GM12878 (cell line): Measurements from ENCODE around the gene ACTN3. TPM values are rescaled to one million over a fixed set of nuclear protein-coding genes. Genes with fewer than 3 reads are reported as not detected.

Source experiments
- ATAC-seq: fragments of 200-7000 bp; cut with Tn5 transposase; 3 replicates; pipeline ENCODE4 v1.9.1; 2020; ENCODE audit warnings: mild to moderate bottlenecking, moderate library complexity
- BruUV-seq: library from RNA; stranded (reverse); fragments of 400-500 nt; replicated peaks from 2 replicates; lab custom pipeline; 2021; lab: Mats Ljungman, UMichigan
- CTCF ChIA-PET: fragments of 300-600 bp; sonication (Branson Sonifier 250); formaldehyde crosslinking; extraction: SDS; loops from one replicate; lab custom pipeline; 2021; ENCODE audit warnings: inconsistent platforms; lab: Yijun Ruan, JAX
- POLR2A ChIA-PET: fragments of 350-600 bp; formaldehyde crosslinking; extraction: SDS; loops from one replicate; lab custom pipeline; 2021; ENCODE audit warnings: inconsistent platforms; lab: Charles Lee
- RAD21 ChIA-PET: fragments of 300-600 bp; sonication (Branson Sonifier 250); formaldehyde crosslinking; loops from one replicate; lab custom pipeline; 2023; ENCODE audit warnings: antibody characterized with exemption; ENCODE audit not compliant: unreplicated experiment; lab: Charles Lee
- SMC1A ChIA-PET: fragments of 300-600 bp; sonication (Branson Sonifier 250); formaldehyde crosslinking; loops from one replicate; lab custom pipeline; 2023; ENCODE audit not compliant: unreplicated experiment, uncharacterized antibody; lab: Charles Lee
- DNase-seq: peaks from one replicate; pipeline ENCODE4 v3.0.0-alpha.2; 2011; ENCODE audit warnings: low read depth, low spot score
- FAIRE-seq: peaks from 3 replicates; lab custom pipeline; 2011; peaks lifted over from hg19 to GRCh38; lab: Jason Lieb, UNC
- H2AFZ ChIP-seq: 2 replicates; pipeline ENCODE4 v1.6.0; 2011; ENCODE audit warnings: low read depth, low read length, control low read depth; ENCODE audit not compliant: control insufficient read depth
- H3K27ac ChIP-seq: 2 replicates; pipeline ENCODE4 v1.5.1; 2011; ENCODE audit warnings: control low read depth; ENCODE audit not compliant: control insufficient read depth, insufficient read depth
- H3K27me3 ChIP-seq, 2 experiments: replicated peaks in 1 of 2; 2 replicates each; pipeline versions ENCODE4 v1.6.0 to v1.6.1; 2011; ENCODE audit warnings: low read length in 1 of 2; ENCODE audit not compliant: control insufficient read depth in 2 of 2, insufficient read depth in 2 of 2
- H3K36me3 ChIP-seq, 2 experiments: 2 replicates each; pipeline ENCODE4 v1.5.1; 2011; ENCODE audit warnings: low read length in 1 of 2; ENCODE audit not compliant: control insufficient read depth in 2 of 2, insufficient read depth in 2 of 2
- H3K4me1 ChIP-seq: 2 replicates; pipeline ENCODE4 v1.6.1; 2011; ENCODE audit warnings: mild to moderate bottlenecking, low read length, moderate library complexity, mixed read lengths; ENCODE audit not compliant: control insufficient read depth, insufficient read depth
- H3K4me2 ChIP-seq: 2 replicates; pipeline ENCODE4 v1.6.0; 2011; ENCODE audit warnings: control low read depth; ENCODE audit not compliant: control insufficient read depth, insufficient read depth
- H3K4me3 ChIP-seq: fragments of 200-600 bp; sonication (generic); 2 replicates; pipeline ENCODE4 v1.5.1; 2016
- H3K79me2 ChIP-seq: 2 replicates; pipeline ENCODE4 v1.6.0; 2011; ENCODE audit warnings: low read length; ENCODE audit not compliant: control insufficient read depth, insufficient read depth
- H3K9ac ChIP-seq: 2 replicates; pipeline ENCODE4 v1.8.0; 2011; ENCODE audit warnings: low read length, control low read depth, mixed read lengths; ENCODE audit not compliant: control insufficient read depth, insufficient read depth
- H3K9me3 ChIP-seq: replicated peaks from 3 replicates; pipeline ENCODE4 v1.5.1; 2011; ENCODE audit warnings: mild to moderate bottlenecking, low read length; ENCODE audit not compliant: control insufficient read depth, insufficient read depth
- H4K20me1 ChIP-seq: 2 replicates; pipeline ENCODE4 v1.6.0; 2011; ENCODE audit not compliant: control insufficient read depth, insufficient read depth
- ETV6 ChIP-seq, 2 experiments: fragments of 450-650 bp in 1 of 2; IDR thresholded peaks in 1 of 2; conservative IDR thresholded peaks in 1 of 2; 2 replicates each; pipeline ENCODE4 v1.6.1; 2014; ENCODE audit warnings: antibody characterized with exemption in 1 of 2, borderline replicate concordance in 1 of 2, low read depth in 1 of 2, mild to moderate bottlenecking in 1 of 2, moderate library complexity in 1 of 2
- EZH2 ChIP-seq: IDR thresholded peaks from 2 replicates; pipeline ENCODE4 v1.6.1; 2012; ENCODE audit warnings: low read depth, mild to moderate bottlenecking, control low read depth, inconsistent platforms, low read length, borderline replicate concordance; ENCODE audit not compliant: control insufficient read depth
- KAT2A ChIP-seq: conservative IDR thresholded peaks from 2 replicates; pipeline ENCODE4 v1.6.1; 2011; ENCODE audit warnings: low read depth, low read length; ENCODE audit not compliant: control insufficient read depth
- LARP7 ChIP-seq: fragments of 450-650 bp; IDR thresholded peaks from 2 replicates; pipeline ENCODE4 v1.6.1; 2017; ENCODE audit warnings: mild to moderate bottlenecking
- MEF2A ChIP-seq: IDR thresholded peaks from 2 replicates; pipeline ENCODE4 v1.6.1; 2011; ENCODE audit warnings: low read depth, mild to moderate bottlenecking, low read length, moderate library complexity; ENCODE audit not compliant: insufficient read depth
- MTA2 ChIP-seq: fragments of 450-650 bp; IDR thresholded peaks from 2 replicates; pipeline ENCODE4 v1.6.1; 2016; ENCODE audit warnings: low read depth, mild to moderate bottlenecking, moderate library complexity
- NR2F1 ChIP-seq: fragments of 450-650 bp; conservative IDR thresholded peaks from 2 replicates; pipeline ENCODE4 v1.6.1; 2017; ENCODE audit warnings: mild to moderate bottlenecking
- TAF1 ChIP-seq: IDR thresholded peaks from 2 replicates; pipeline ENCODE4 v1.6.1; 2011; ENCODE audit warnings: mild to moderate bottlenecking, low read depth, low read length, borderline replicate concordance
- TARDBP ChIP-seq: IDR thresholded peaks from 2 replicates; pipeline ENCODE4 v1.6.1; 2016; ENCODE audit warnings: borderline replicate concordance
- TBL1XR1 ChIP-seq: IDR thresholded peaks from 2 replicates; pipeline ENCODE4 v1.6.1; 2012; ENCODE audit warnings: low read depth, low read length, improper control_type of control experiment
- ZNF384 ChIP-seq: IDR thresholded peaks from 2 replicates; pipeline ENCODE4 v1.6.1; 2012; ENCODE audit warnings: low read depth, mild to moderate bottlenecking, low read length, improper control_type of control experiment, borderline replicate concordance
- WGBS: methylation state at CpG from one replicate; pipeline ENCODE4 v1.1.6; 2016; ENCODE audit warnings: low lambda C conversion rate; ENCODE audit not compliant: insufficient replicate concordance, insufficient coverage; ENCODE audit errors: missing lambda C conversion rate; 5-methylcytosine and 5-hydroxymethylcytosine counted together
- in situ Hi-C: fragments of 300-500 bp; cut with MboI; formaldehyde crosslinking; loops from 9 replicates; pipeline ENCODE4 v1.14.3; 2018; ENCODE audit warnings: mixed read lengths
- intact Hi-C: fragments of 100-400 bp; cut with micrococcal nuclease; formaldehyde crosslinking; loops from one replicate; pipeline ENCODE4 v1.14.2; 2022; ENCODE audit not compliant: unreplicated experiment
- polyA plus RNA-seq, 11 experiments: library from polyadenylated mRNA; depleted of rRNA in 4 of 11; unstranded in 6 of 11; stranded (reverse) in 5 of 11; fragments of >200 nt; fragmentation: Nextera tagmentation in 4 of 11; fragmentation: Illumina TruSeq in 1 of 11; extraction: Ambion mirVana in 4 of 11; extraction: Trizol in 1 of 11; gene quantifications; 1 replicate in 1 of 11; 2 replicates in 10 of 11; pipeline versions ENCODE4 v1.2.1 to v1.2.3, GENCODE V29; 2011 to 2016; ENCODE audit warnings: inconsistent platforms in 2 of 11, missing spikeins in 2 of 11, low read depth in 1 of 11
- total RNA-seq, 4 experiments: library from RNA; depleted of rRNA in 3 of 4; stranded (reverse); fragments of >200 nt in 3 of 4; fragmentation: Illumina TruSeq in 1 of 4; extraction: Trizol in 1 of 4; gene quantifications; 2 replicates each; pipeline versions ENCODE4 v1.2.1 to v1.2.3, GENCODE V29; 2013 to 2021
- TF ChIP-seq, protein P1 (sequence below): IDR thresholded peaks from 2 replicates; pipeline ENCODE4 v1.6.1; 2011; ENCODE audit warnings: borderline replicate concordance, low read depth, mild to moderate bottlenecking, moderate library complexity, mixed read lengths, low read length; ENCODE audit not compliant: insufficient read depth; ENCODE audit errors: extremely low read length
- TF ChIP-seq, protein P2 (sequence below): fragments of 450-650 bp; IDR thresholded peaks from 2 replicates; pipeline ENCODE4 v1.6.1; 2017; ENCODE audit warnings: borderline replicate concordance
- TF ChIP-seq, protein P3 (sequence below): fragments of 450-650 bp; formaldehyde crosslinking; IDR thresholded peaks from 2 replicates; pipeline ENCODE4 v1.4.0; 2020; ENCODE audit warnings: mild to moderate bottlenecking, moderate library complexity
- TF ChIP-seq, protein P4 (sequence below): fragments of 450-650 bp; IDR thresholded peaks from 2 replicates; pipeline ENCODE4 v1.6.1; 2016; ENCODE audit warnings: mild to moderate bottlenecking

ACTN3 gene
- total and polyA plus RNA-seq, 10 of the 15 experiments (the other 5 are each of a cell fraction or from before 2014, with no cell fraction given): 0.06 to 0.67 (median 0.17) TPM; not detected in 3

DNA sequence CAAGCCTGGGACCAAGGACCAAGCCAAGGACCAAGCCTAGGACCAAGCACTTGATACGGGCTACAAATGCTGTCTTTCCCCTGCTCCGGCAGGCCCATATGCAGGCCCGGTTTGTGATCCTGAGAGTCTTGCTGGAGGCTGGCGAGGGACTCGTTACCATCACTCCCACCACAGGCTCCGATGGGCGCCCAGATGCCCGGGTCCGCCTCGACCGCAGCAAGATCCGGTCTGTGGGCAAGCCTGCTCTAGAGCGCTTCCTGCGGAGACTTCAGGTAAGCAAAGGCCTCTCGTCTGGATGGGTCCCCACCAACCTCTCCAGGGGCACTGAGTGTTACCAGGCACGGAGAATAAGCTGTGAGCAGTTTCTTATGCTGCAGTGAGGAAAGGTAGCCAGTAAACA is 49.5 kb upstream of the ACTN3 start (continued):
- no peak for TF ChIP-seq ETV6 (conservative IDR thresholded peaks at IDR 0.05 in 1 of 2, IDR thresholded peaks at IDR 0.05 in 1 of 2; ENCODE audit: borderline replicate concordance in 1 of 2, low read depth in 1 of 2)

DNA sequence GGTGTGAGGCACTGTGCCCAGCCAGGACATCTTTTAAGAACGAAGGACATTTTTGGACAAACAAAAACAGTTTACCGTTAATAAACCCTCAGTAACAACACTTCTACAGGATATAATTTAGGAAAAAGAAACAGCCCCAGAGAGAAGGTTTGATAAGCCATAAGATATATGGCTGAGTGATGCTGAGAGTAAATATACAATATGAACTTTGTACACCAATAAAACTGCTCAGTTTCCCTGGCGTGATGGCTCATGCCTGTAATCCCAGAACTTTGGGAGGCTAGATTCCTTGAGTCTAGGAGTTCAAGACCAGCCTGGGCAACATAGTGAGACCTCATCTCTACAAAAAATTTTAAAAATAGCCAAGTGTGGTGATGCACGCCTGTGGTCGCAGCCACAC is 48.2 kb upstream of the ACTN3 start:
- no peaks in the 10 kb centered on the region for H3K79me2 ChIP-seq
- H3K27ac ChIP-seq: no peak overlapping the region
- no peaks in the 10 kb centered on the region for H3K27me3 ChIP-seq
- ATAC-seq (no peak), FAIRE-seq (no peak), DNase-seq (no peak)
- H3K4me1 ChIP-seq: no peaks in the 10 kb centered on the region
- peaks cover 7 to 13% of the 10 kb centered on the region in 2 experiments; a peak in 3 of 4 replicates for H3K36me3 ChIP-seq
- TF ChIP-seq MTA2 (no peak), NR2F1 (no peak), KAT2A (no peak), MEF2A (no peak), TAF1 (no peak), ZNF384 (no peak), TARDBP (no peak), EZH2 (no peak), LARP7 (no peak), TBL1XR1 (no peak)
- TF ChIP-seq, protein P1, sequence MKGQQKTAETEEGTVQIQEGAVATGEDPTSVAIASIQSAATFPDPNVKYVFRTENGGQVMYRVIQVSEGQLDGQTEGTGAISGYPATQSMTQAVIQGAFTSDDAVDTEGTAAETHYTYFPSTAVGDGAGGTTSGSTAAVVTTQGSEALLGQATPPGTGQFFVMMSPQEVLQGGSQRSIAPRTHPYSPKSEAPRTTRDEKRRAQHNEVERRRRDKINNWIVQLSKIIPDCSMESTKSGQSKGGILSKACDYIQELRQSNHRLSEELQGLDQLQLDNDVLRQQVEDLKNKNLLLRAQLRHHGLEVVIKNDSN: no peak
- TF ChIP-seq, protein P2, sequence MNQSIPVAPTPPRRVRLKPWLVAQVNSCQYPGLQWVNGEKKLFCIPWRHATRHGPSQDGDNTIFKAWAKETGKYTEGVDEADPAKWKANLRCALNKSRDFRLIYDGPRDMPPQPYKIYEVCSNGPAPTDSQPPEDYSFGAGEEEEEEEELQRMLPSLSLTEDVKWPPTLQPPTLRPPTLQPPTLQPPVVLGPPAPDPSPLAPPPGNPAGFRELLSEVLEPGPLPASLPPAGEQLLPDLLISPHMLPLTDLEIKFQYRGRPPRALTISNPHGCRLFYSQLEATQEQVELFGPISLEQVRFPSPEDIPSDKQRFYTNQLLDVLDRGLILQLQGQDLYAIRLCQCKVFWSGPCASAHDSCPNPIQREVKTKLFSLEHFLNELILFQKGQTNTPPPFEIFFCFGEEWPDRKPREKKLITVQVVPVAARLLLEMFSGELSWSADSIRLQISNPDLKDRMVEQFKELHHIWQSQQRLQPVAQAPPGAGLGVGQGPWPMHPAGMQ: no peak
- TF ChIP-seq, protein P3, sequence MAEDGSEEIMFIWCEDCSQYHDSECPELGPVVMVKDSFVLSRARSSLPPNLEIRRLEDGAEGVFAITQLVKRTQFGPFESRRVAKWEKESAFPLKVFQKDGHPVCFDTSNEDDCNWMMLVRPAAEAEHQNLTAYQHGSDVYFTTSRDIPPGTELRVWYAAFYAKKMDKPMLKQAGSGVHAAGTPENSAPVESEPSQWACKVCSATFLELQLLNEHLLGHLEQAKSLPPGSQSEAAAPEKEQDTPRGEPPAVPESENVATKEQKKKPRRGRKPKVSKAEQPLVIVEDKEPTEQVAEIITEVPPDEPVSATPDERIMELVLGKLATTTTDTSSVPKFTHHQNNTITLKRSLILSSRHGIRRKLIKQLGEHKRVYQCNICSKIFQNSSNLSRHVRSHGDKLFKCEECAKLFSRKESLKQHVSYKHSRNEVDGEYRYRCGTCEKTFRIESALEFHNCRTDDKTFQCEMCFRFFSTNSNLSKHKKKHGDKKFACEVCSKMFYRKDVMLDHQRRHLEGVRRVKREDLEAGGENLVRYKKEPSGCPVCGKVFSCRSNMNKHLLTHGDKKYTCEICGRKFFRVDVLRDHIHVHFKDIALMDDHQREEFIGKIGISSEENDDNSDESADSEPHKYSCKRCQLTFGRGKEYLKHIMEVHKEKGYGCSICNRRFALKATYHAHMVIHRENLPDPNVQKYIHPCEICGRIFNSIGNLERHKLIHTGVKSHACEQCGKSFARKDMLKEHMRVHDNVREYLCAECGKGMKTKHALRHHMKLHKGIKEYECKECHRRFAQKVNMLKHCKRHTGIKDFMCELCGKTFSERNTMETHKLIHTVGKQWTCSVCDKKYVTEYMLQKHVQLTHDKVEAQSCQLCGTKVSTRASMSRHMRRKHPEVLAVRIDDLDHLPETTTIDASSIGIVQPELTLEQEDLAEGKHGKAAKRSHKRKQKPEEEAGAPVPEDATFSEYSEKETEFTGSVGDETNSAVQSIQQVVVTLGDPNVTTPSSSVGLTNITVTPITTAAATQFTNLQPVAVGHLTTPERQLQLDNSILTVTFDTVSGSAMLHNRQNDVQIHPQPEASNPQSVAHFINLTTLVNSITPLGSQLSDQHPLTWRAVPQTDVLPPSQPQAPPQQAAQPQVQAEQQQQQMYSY (CRISPR knock-in tag): no peak
- TF ChIP-seq, protein P4, sequence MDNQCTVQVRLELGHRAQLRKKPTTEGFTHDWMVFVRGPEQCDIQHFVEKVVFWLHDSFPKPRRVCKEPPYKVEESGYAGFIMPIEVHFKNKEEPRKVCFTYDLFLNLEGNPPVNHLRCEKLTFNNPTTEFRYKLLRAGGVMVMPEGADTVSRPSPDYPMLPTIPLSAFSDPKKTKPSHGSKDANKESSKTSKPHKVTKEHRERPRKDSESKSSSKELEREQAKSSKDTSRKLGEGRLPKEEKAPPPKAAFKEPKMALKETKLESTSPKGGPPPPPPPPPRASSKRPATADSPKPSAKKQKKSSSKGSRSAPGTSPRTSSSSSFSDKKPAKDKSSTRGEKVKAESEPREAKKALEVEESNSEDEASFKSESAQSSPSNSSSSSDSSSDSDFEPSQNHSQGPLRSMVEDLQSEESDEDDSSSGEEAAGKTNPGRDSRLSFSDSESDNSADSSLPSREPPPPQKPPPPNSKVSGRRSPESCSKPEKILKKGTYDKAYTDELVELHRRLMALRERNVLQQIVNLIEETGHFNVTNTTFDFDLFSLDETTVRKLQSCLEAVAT: no peak
- BruUV-seq: no TSS peak
- in situ Hi-C loops (no loop called here), intact Hi-C loops (no loop called here)
- POLR2A ChIA-PET: interaction anchor here (0.7 kb wide), 1 partner anchor 694 kb away, joined by 3 read pairs; no protein-coding TSS in a partner anchor
- CTCF ChIA-PET: no interaction called here
- SMC1A ChIA-PET: no interaction called here
- no peak overlapping the region for H2AFZ ChIP-seq
- no peak overlapping the region for H3K4me3 ChIP-seq
- no peak overlapping the region for H3K4me2 ChIP-seq
- WGBS: 97% methylated on average over 5 of the region's 5 CpGs
- H4K20me1 ChIP-seq: no peaks in the 10 kb centered on the region
- no peaks in the 10 kb centered on the region for H3K9me3 ChIP-seq
- RAD21 ChIA-PET: no interaction called here
- no peak overlapping the region for H3K9ac ChIP-seq
